ENCODE data around the gene KNG1.

DNA sequence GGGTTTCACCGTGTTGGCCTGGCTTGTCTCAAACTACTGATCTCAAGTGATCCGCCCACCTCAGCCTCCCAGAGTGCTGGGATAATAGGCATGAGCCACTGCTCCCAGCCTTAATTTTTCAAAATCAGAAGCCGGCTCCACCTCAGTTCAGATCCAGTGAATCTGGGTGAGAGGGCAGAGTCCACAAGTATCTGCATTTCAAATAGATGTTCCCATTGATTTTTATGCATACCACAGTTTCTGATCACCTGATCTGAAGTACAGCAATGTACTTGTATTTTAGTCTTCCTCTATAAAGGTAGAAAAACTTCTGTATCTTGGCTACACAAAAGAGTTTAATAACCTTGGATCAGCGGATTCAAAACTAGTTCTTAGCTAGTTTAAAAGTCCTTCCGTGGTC lies 62.0 kb downstream of the KNG1 start:
- TF ChIP-seq, protein P1, sequence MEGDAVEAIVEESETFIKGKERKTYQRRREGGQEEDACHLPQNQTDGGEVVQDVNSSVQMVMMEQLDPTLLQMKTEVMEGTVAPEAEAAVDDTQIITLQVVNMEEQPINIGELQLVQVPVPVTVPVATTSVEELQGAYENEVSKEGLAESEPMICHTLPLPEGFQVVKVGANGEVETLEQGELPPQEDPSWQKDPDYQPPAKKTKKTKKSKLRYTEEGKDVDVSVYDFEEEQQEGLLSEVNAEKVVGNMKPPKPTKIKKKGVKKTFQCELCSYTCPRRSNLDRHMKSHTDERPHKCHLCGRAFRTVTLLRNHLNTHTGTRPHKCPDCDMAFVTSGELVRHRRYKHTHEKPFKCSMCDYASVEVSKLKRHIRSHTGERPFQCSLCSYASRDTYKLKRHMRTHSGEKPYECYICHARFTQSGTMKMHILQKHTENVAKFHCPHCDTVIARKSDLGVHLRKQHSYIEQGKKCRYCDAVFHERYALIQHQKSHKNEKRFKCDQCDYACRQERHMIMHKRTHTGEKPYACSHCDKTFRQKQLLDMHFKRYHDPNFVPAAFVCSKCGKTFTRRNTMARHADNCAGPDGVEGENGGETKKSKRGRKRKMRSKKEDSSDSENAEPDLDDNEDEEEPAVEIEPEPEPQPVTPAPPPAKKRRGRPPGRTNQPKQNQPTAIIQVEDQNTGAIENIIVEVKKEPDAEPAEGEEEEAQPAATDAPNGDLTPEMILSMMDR (IDR thresholded peaks at IDR 0.05): no peak
- no peak for TF ChIP-seq POLR2A (IDR thresholded peaks at IDR 0.05)
